GM23338 (cell line): ENCODE results near the gene SOX1. TPM values are rescaled to one million over a fixed set of nuclear protein-coding genes. Genes with fewer than 3 reads are reported as not detected.

ENCODE experiments used
- ATAC-seq: fragments of 200-7000 bp; cut with Tn5 transposase; 3 replicates; pipeline ENCODE4 v1.9.1; 2020
- DNase-seq: peaks from one replicate; pipeline ENCODE4 v3.0.0-alpha.2; 2015; ENCODE audit warnings: low spot score
- H2AFZ ChIP-seq: fragments of 200-600 bp; sonication (generic); 2 replicates; pipeline ENCODE4 v1.8.0; 2016; ENCODE audit warnings: antibody characterized with exemption, mild to moderate bottlenecking, moderate library complexity
- H3F3A ChIP-seq: fragments of 200-600 bp; sonication (generic); replicated peaks from 2 replicates; pipeline ENCODE4 v1.8.0; 2017; ENCODE audit warnings: antibody characterized with exemption, mixed run types, low read depth
- H3K27ac ChIP-seq: fragments of 200-600 bp; sonication (generic); 2 replicates; pipeline ENCODE4 v1.6.1; 2016; ENCODE audit warnings: low read depth
- H3K27me3 ChIP-seq: fragments of 200-600 bp; sonication (generic); 2 replicates; pipeline ENCODE4 v1.8.0; 2016; ENCODE audit warnings: mild to moderate bottlenecking, mixed run types, moderate library complexity; ENCODE audit not compliant: insufficient read depth
- H3K36me3 ChIP-seq: fragments of 200-600 bp; sonication (generic); 2 replicates; pipeline ENCODE4 v1.8.0; 2016; ENCODE audit warnings: mild to moderate bottlenecking; ENCODE audit not compliant: insufficient read depth
- H3K4me1 ChIP-seq: fragments of 200-600 bp; sonication (generic); 2 replicates; pipeline ENCODE4 v1.8.0; 2016; ENCODE audit warnings: mild to moderate bottlenecking, moderate library complexity; ENCODE audit not compliant: insufficient read depth
- H3K4me2 ChIP-seq: fragments of 200-600 bp; sonication (generic); 2 replicates; pipeline ENCODE4 v1.7.1; 2017; ENCODE audit warnings: mixed run types
- H3K4me3 ChIP-seq: fragments of 200-600 bp; sonication (generic); 2 replicates; pipeline ENCODE4 v1.6.1; 2016; ENCODE audit warnings: mixed run types
- H3K79me2 ChIP-seq: fragments of 200-600 bp; sonication (generic); replicated peaks from 2 replicates; pipeline ENCODE4 v1.8.0; 2017; ENCODE audit warnings: mild to moderate bottlenecking; ENCODE audit not compliant: insufficient read depth
- H3K9me2 ChIP-seq: fragments of 200-600 bp; sonication (generic); 2 replicates; pipeline ENCODE4 v1.8.0; 2017; ENCODE audit not compliant: insufficient read depth
- H4K20me1 ChIP-seq: fragments of 200-600 bp; sonication (generic); replicated peaks from 2 replicates; pipeline ENCODE4 v1.8.0; 2017; ENCODE audit warnings: mild to moderate bottlenecking; ENCODE audit not compliant: insufficient read depth
- H3K27ac Mint-ChIP-seq: 2 replicates; pipeline ENCODE4 v1.8.0; 2020; ENCODE audit warnings: inconsistent platforms, mild to moderate bottlenecking, moderate library complexity, mixed read lengths
- H3K27me3 Mint-ChIP-seq: 3 replicates; pipeline ENCODE4 v1.8.0; 2022; ENCODE audit warnings: low read depth, mild to moderate bottlenecking, moderate library complexity, mixed read lengths, inconsistent platforms; ENCODE audit not compliant: insufficient read depth, poor library complexity
- H3K36me3 Mint-ChIP-seq: 3 replicates; pipeline ENCODE4 v1.8.0; 2021; ENCODE audit warnings: low read depth, mild to moderate bottlenecking, inconsistent platforms, moderate library complexity, mixed read lengths
- H3K4me1 Mint-ChIP-seq: 3 replicates; pipeline ENCODE4 v1.8.0; 2020; ENCODE audit warnings: mild to moderate bottlenecking, inconsistent platforms, mixed read lengths
- H3K4me3 Mint-ChIP-seq: 3 replicates; pipeline ENCODE4 v1.8.0; 2021; ENCODE audit warnings: moderate library complexity, mild to moderate bottlenecking, inconsistent platforms, mixed read lengths
- H3K9me3 Mint-ChIP-seq: 3 replicates; pipeline ENCODE4 v1.8.0; 2020; ENCODE audit warnings: moderate library complexity, mild to moderate bottlenecking, inconsistent platforms, mixed read lengths
- CREB1 ChIP-seq: fragments of 250-450 bp; sonication (Bioruptor Pico); IDR thresholded peaks from 2 replicates; pipeline ENCODE4 v1.5.0; 2020; ENCODE audit warnings: low read depth, mild to moderate bottlenecking, moderate library complexity
- EZH2 ChIP-seq: fragments of 200-600 bp; sonication (generic); IDR thresholded peaks from one replicate; pipeline ENCODE4 v1.8.0; 2017; ENCODE audit warnings: antibody characterized with exemption, mild to moderate bottlenecking, low read depth; ENCODE audit not compliant: unreplicated experiment
- EZH2phosphoT487 ChIP-seq: fragments of 200-600 bp; sonication (generic); IDR thresholded peaks from one replicate; pipeline ENCODE4 v1.8.1; 2018; ENCODE audit warnings: antibody characterized with exemption; ENCODE audit not compliant: unreplicated experiment
- JUNB ChIP-seq: IDR thresholded peaks from one replicate; pipeline ENCODE4 v1.6.1; 2016; ENCODE audit warnings: antibody characterized with exemption; ENCODE audit not compliant: unreplicated experiment
- NANOG ChIP-seq: IDR thresholded peaks from 2 replicates; pipeline ENCODE4 v1.6.1; 2016; ENCODE audit warnings: antibody characterized with exemption, borderline replicate concordance
- polyA plus RNA-seq: library from polyadenylated mRNA; unstranded; fragments of >200 nt; fragmentation: Nextera tagmentation; extraction: Ambion mirVana; gene quantifications from 2 replicates; pipeline ENCODE4 v1.2.1, GENCODE V29; 2016
- total RNA-seq: library from RNA; depleted of rRNA; stranded (reverse); fragments of >200 nt; shearing (Covaris generic); gene quantifications from 2 replicates; pipeline ENCODE4 v1.2.3, GENCODE V29; 2014
- TF ChIP-seq, protein P1 (sequence below), 2 experiments: fragments of 200-600 bp in 1 of 2; sonication (generic) in 1 of 2; conservative IDR thresholded peaks; 2 replicates each; pipeline versions ENCODE4 v1.5.1 to v1.6.1; 2016 to 2017; ENCODE audit warnings: antibody characterized with exemption in 2 of 2, low read depth in 2 of 2, mild to moderate bottlenecking in 2 of 2, moderate library complexity in 1 of 2

The SOX1 gene
- total and polyA plus RNA-seq, 2 experiments from 2014 or later: 0.10 to 0.17 TPM

DNA sequence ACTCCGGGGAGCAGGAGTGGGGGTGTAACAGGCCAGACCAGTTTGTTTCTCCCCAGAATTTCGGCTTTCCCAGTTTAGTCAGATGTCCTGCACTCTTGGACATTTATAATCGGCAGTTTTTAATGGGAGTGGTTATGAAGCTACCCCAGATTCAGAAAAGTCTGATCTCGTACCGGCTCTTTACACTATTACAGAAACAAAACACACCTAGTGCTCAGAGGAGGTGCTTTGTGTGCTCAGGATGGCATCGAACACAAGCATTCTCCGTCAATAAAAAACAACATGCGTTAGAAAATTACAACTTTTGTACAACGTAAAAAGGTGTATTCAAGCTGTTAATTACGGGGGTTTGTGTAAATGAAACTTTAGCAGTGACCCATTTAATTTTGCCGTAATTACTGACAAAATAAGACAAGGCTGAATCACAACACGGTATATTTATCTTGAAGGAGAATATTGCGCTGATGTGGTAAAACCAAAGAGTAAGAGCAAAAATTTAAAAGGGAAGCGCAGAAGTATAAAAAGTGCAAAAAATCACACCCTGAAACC, 6.6 kb upstream of the SOX1 start:
- H3K4me1 ChIP-seq: peaks cover 67% of the 10 kb centered on the region
- peaks cover 36% of the 10 kb centered on the region for H3F3A ChIP-seq
- no peaks in the 10 kb centered on the region for H3K79me2 ChIP-seq
- H3K27ac ChIP-seq: no peak overlapping the region
- peak overlapping the region; percentile 79; the same call in 1 of the 2 replicates for H3K4me2 ChIP-seq
- no peak for TF ChIP-seq JUNB
- TF ChIP-seq EZH2: peak; percentile 94
- no peak for TF ChIP-seq CREB1
- Mint-ChIP-seq H3K27ac (no peak overlapping the region), H3K4me1 (peaks cover 52% of the 10 kb centered on the region), H3K27me3 (peaks cover 96% of the 10 kb centered on the region), H3K9me3 (peaks cover 3% of the 10 kb centered on the region; the same call in 1 of the 3 replicates), H3K4me3 (peak overlapping the region; percentile 57; the same call in 2 of the 3 replicates), H3K36me3 (no peaks in the 10 kb centered on the region; the same call in 2 of the 3 replicates)
- H3K27me3 ChIP-seq: peaks cover 100% of the 10 kb centered on the region
- peaks cover 30% of the 10 kb centered on the region for H4K20me1 ChIP-seq
- no peaks in the 10 kb centered on the region for H3K36me3 ChIP-seq
- DNase-seq: no peak
- no peaks in the 10 kb centered on the region for H3K9me2 ChIP-seq
- peak overlapping the region; percentile 49; the same call in 1 of the 2 replicates for H3K4me3 ChIP-seq
- no peak for ATAC-seq
- H2AFZ ChIP-seq: no peak overlapping the region

DNA sequence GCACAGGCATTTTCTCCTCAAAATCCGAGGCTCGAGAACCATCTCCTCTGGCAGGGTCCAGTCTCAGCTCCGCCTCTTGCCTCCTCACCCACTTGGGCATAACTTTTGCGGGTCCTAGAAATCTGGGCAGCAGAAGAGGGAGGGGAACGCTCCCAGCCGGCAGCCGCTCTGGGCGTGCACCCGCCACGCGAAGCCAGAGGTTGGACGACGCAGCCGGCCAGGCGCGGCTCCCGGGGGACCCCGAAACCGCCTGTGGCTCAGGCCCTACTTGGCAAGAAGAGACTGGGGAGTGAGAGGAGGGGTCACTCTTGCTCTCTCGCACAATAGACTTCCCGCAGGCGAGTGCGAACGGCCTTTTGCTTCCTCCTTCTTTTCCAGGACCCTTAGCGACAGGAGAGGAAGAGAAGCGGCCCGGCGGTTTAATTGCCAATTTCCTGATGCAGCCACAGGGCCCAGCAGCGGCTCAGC, 6.0 kb upstream of the SOX1 start:
- H3K9me2 ChIP-seq: no peaks in the 10 kb centered on the region
- H3K4me2 ChIP-seq: peak overlapping the region; percentile 79
- Mint-ChIP-seq H3K27me3 (peaks cover 98% of the 10 kb centered on the region), H3K4me3 (peak overlapping the region; percentile 57; the same call in 2 of the 3 replicates), H3K36me3 (no peaks in the 10 kb centered on the region; the same call in 2 of the 3 replicates), H3K4me1 (peaks cover 54% of the 10 kb centered on the region), H3K9me3 (peaks cover 3% of the 10 kb centered on the region; the same call in 1 of the 3 replicates), H3K27ac (no peak overlapping the region)
- ATAC-seq (peak; percentile 4), DNase-seq (peak; percentile 81)
- H3K79me2 ChIP-seq: no peaks in the 10 kb centered on the region
- TF ChIP-seq EZH2phosphoT487: peak; percentile 14
- no peak for TF ChIP-seq NANOG
- peak; percentile 32 for TF ChIP-seq EZH2
- H2AFZ ChIP-seq: no peak overlapping the region
- H4K20me1 ChIP-seq: peaks cover 28% of the 10 kb centered on the region
- no peak overlapping the region for H3K27ac ChIP-seq
- H3K27me3 ChIP-seq: peaks cover 100% of the 10 kb centered on the region
- H3K36me3 ChIP-seq: no peaks in the 10 kb centered on the region
- peaks cover 72% of the 10 kb centered on the region for H3K4me1 ChIP-seq
- peaks cover 39% of the 10 kb centered on the region for H3F3A ChIP-seq
- H3K4me3 ChIP-seq: peak overlapping the region; percentile 49; the same call in 1 of the 2 replicates

DNA sequence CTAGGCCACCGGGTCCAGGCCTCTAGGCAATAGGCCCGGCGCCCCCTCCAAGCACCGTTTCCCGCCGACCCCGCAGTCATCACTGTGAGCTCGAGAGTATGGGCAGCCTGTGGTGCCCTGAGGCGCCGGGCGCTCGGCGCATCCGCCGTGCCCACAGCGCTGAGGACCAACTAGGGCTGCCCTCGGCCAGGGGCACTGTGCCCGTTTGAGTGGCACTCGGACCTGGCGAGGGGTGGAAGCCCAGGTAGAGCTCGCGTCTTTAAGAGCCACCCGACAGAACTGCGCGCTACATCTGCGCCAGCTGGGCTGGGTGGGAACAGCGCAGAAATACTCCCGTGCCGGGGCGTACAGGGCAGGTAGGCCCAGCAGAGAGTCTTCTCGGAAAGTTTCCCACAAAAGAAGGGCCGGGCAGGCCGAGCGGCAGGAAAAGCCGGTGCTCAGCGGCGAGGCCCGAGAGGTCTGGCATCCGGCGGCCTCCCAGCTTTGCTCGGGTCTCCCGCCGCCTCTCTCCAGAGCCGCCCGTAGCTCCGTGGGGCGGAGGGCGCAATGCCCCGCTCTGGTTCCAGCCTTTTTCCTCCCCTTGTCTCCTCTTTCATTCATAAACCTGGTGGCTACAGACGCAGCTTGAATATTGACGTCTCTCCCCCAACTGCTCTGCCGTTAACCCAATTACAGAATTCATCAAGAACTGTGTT, 5.4 kb upstream of the SOX1 start:
- H3K79me2 ChIP-seq: no peaks in the 10 kb centered on the region
- TF ChIP-seq JUNB (no peak), EZH2phosphoT487 (peak; percentile 75), NANOG (no peak), EZH2 (peak; percentile 91)
- TF ChIP-seq, protein P1, sequence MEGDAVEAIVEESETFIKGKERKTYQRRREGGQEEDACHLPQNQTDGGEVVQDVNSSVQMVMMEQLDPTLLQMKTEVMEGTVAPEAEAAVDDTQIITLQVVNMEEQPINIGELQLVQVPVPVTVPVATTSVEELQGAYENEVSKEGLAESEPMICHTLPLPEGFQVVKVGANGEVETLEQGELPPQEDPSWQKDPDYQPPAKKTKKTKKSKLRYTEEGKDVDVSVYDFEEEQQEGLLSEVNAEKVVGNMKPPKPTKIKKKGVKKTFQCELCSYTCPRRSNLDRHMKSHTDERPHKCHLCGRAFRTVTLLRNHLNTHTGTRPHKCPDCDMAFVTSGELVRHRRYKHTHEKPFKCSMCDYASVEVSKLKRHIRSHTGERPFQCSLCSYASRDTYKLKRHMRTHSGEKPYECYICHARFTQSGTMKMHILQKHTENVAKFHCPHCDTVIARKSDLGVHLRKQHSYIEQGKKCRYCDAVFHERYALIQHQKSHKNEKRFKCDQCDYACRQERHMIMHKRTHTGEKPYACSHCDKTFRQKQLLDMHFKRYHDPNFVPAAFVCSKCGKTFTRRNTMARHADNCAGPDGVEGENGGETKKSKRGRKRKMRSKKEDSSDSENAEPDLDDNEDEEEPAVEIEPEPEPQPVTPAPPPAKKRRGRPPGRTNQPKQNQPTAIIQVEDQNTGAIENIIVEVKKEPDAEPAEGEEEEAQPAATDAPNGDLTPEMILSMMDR (conservative IDR thresholded peaks at IDR 0.05; ENCODE audit: low read depth in 2 of 2): no peak
- Mint-ChIP-seq H3K4me3 (peak overlapping the region; percentile 57), H3K4me1 (peaks cover 54% of the 10 kb centered on the region), H3K9me3 (peaks cover 3% of the 10 kb centered on the region; the same call in 1 of the 3 replicates), H3K27me3 (peaks cover 96% of the 10 kb centered on the region), H3K36me3 (no peaks in the 10 kb centered on the region; the same call in 2 of the 3 replicates), H3K27ac (no peak overlapping the region)
- peaks cover 74% of the 10 kb centered on the region for H3K4me1 ChIP-seq
- 0 out of 2 replicates have a peak overlapping the region, but pooled peaks have one; percentile 43 for H2AFZ ChIP-seq
- peak overlapping the region; percentile 79 for H3K4me2 ChIP-seq
- peaks cover 100% of the 10 kb centered on the region for H3K27me3 ChIP-seq
- no peak overlapping the region for H3K27ac ChIP-seq
- DNase-seq (peak; percentile 54), ATAC-seq (peak; percentile 5)
- H3K4me3 ChIP-seq: peak overlapping the region; percentile 49
- H3K9me2 ChIP-seq: no peaks in the 10 kb centered on the region
- H3K36me3 ChIP-seq: no peaks in the 10 kb centered on the region
- H4K20me1 ChIP-seq: peaks cover 27% of the 10 kb centered on the region
- peaks cover 42% of the 10 kb centered on the region for H3F3A ChIP-seq
